Glutamatergic neuron (in vitro differentiated cells): ENCODE results near the gene NTPCR. TPM values are rescaled to one million over a fixed set of nuclear protein-coding genes. Genes with fewer than 3 reads are reported as not detected.

Source experiments
- DNase-seq: peaks from one replicate; pipeline ENCODE4 v3.0.0; 2022
- H3K27ac Mint-ChIP-seq: one replicate; pipeline ENCODE4 v1.8.0; 2020; ENCODE audit warnings: mild to moderate bottlenecking, mixed read lengths, inconsistent platforms; ENCODE audit not compliant: unreplicated experiment
- H3K27me3 Mint-ChIP-seq: one replicate; pipeline ENCODE4 v1.8.0; 2020; ENCODE audit warnings: mild to moderate bottlenecking, moderate library complexity, mixed read lengths, inconsistent platforms; ENCODE audit not compliant: unreplicated experiment
- H3K36me3 Mint-ChIP-seq: one replicate; pipeline ENCODE4 v1.8.0; 2020; ENCODE audit warnings: mild to moderate bottlenecking, mixed read lengths, inconsistent platforms; ENCODE audit not compliant: unreplicated experiment
- H3K4me1 Mint-ChIP-seq: one replicate; pipeline ENCODE4 v1.8.0; 2020; ENCODE audit warnings: mild to moderate bottlenecking, low read depth, mixed read lengths, inconsistent platforms; ENCODE audit not compliant: unreplicated experiment
- H3K4me3 Mint-ChIP-seq: one replicate; pipeline ENCODE4 v1.8.0; 2020; ENCODE audit warnings: mild to moderate bottlenecking, mixed read lengths, inconsistent platforms; ENCODE audit not compliant: unreplicated experiment
- H3K9me3 Mint-ChIP-seq: one replicate; pipeline ENCODE4 v1.8.0; 2020; ENCODE audit warnings: mild to moderate bottlenecking, moderate library complexity, mixed read lengths, inconsistent platforms; ENCODE audit not compliant: unreplicated experiment
- CTCF ChIP-seq: fragments of 200-600 bp; sonication (generic); IDR thresholded peaks from one replicate; pipeline ENCODE4 v1.5.0; 2021; ENCODE audit not compliant: partially characterized antibody, unreplicated experiment
- total RNA-seq: library from RNA; stranded (reverse); fragmentation: NEBNext Ultra II Directional; extraction: Animal tissue kit (Norgen Biotek cat#: 25700); gene quantifications from one replicate; pipeline ENCODE4 v1.2.1, GENCODE V29; 2021; ENCODE audit not compliant: unreplicated experiment

NTPCR gene
- total RNA-seq, 1 donor from 2014 or later = 40.7 TPM

- no peak overlapping the region for H3K4me3 Mint-ChIP-seq
- no peak overlapping the region for H3K27ac Mint-ChIP-seq
- H3K9me3 Mint-ChIP-seq = peaks cover 8% of the 10 kb centered on the region
- DNase-seq = no peak
- H3K27me3 Mint-ChIP-seq = no peaks in the 10 kb centered on the region
- no peak for TF ChIP-seq CTCF
- no peaks in the 10 kb centered on the region for H3K4me1 Mint-ChIP-seq
- no peaks in the 10 kb centered on the region for H3K36me3 Mint-ChIP-seq
Measured at GRCh38 chr1:233010146-233010545, 59.7 kb downstream of the NTPCR start.

- TF ChIP-seq CTCF = no peak
- peaks cover 5% of the 10 kb centered on the region for H3K36me3 Mint-ChIP-seq
- H3K4me1 Mint-ChIP-seq = peaks cover 3% of the 10 kb centered on the region
- H3K4me3 Mint-ChIP-seq = no peak overlapping the region
- no peaks in the 10 kb centered on the region for H3K27me3 Mint-ChIP-seq
- H3K27ac Mint-ChIP-seq = no peak overlapping the region
- no peak for DNase-seq
- H3K9me3 Mint-ChIP-seq = peaks cover 2% of the 10 kb centered on the region
Measured at GRCh38 chr1:233012021-233012420, 61.6 kb downstream of the NTPCR start.

GRCh38 chr1:233015965-233016364 is 65.6 kb downstream of the NTPCR start:
- Mint-ChIP-seq H3K27ac (no peak overlapping the region), H3K27me3 (no peaks in the 10 kb centered on the region), H3K4me3 (no peak overlapping the region), H3K9me3 (peaks cover 2% of the 10 kb centered on the region), H3K4me1 (peaks cover 15% of the 10 kb centered on the region), H3K36me3 (peaks cover 5% of the 10 kb centered on the region)
- no peak for TF ChIP-seq CTCF
- no peak for DNase-seq

GRCh38 chr1:233016798-233017197 is 66.4 kb downstream of the NTPCR start:
- no peak for TF ChIP-seq CTCF
- Mint-ChIP-seq H3K4me1 (peaks cover 15% of the 10 kb centered on the region), H3K4me3 (no peak overlapping the region), H3K9me3 (peaks cover 2% of the 10 kb centered on the region), H3K36me3 (peaks cover 5% of the 10 kb centered on the region), H3K27me3 (no peaks in the 10 kb centered on the region), H3K27ac (no peak overlapping the region)
- DNase-seq = no peak

- TF ChIP-seq CTCF = no peak
- H3K27me3 Mint-ChIP-seq = peaks cover 2% of the 10 kb centered on the region
Measured at GRCh38 chr1:233019083-233019482, 68.7 kb downstream of the NTPCR start.

More at GRCh38 chr1:233019083-233019482, 68.7 kb downstream of the NTPCR start:
- DNase-seq = no peak
- Mint-ChIP-seq H3K9me3 (no peaks in the 10 kb centered on the region), H3K4me3 (no peak overlapping the region), H3K36me3 (peaks cover 10% of the 10 kb centered on the region), H3K4me1 (peaks cover 15% of the 10 kb centered on the region), H3K27ac (no peak overlapping the region)
